ENCODE measurements around the gene RHOG.

GRCh38 chr11:3832816-3833215 lies 7.9 kb downstream of the RHOG start:
- TF ChIP-seq CTCF (IDR thresholded peaks at IDR 0.05 in 4 of 5, conservative IDR thresholded peaks at IDR 0.05 in 1 of 5) (no peak), POLR2A (IDR thresholded peaks at IDR 0.05) (no peak)

Measured in gastrocnemius medialis (tissue), 4 donors.